H9 (cell line): Measurements from ENCODE around the gene SIPA1L3. TPM values are rescaled to one million over a fixed set of nuclear protein-coding genes. Genes with fewer than 3 reads are reported as not detected.

Experiments
- DNase-seq: peaks from one replicate; pipeline ENCODE4 v3.0.0-alpha.2; 2017
- H2AFZ ChIP-seq: one replicate; pipeline ENCODE4 v1.6.1; 2013; ENCODE audit warnings: mild to moderate bottlenecking, low read length, control low read depth, moderate library complexity
- H2AK5ac ChIP-seq: 2 replicates; pipeline ENCODE4 v1.6.1; 2013; ENCODE audit warnings: low read length, control low read depth, mixed read lengths; ENCODE audit not compliant: insufficient read length
- H2BK120ac ChIP-seq: one replicate; pipeline ENCODE4 v1.6.1; 2013; ENCODE audit warnings: low read depth, mild to moderate bottlenecking, low read length, control low read depth, inconsistent platforms; ENCODE audit not compliant: poor library complexity, severe bottlenecking
- H2BK12ac ChIP-seq: 2 replicates; pipeline ENCODE4 v1.6.1; 2013; ENCODE audit warnings: low read length, control low read depth, mixed read lengths, low read depth; ENCODE audit not compliant: insufficient read length
- H2BK15ac ChIP-seq: 2 replicates; pipeline ENCODE4 v1.6.1; 2013; ENCODE audit warnings: low read depth, low read length, control low read depth
- H2BK20ac ChIP-seq: one replicate; pipeline ENCODE4 v1.6.1; 2013; ENCODE audit warnings: low read depth, mild to moderate bottlenecking, low read length, control low read depth, inconsistent platforms; ENCODE audit not compliant: poor library complexity, severe bottlenecking
- H2BK5ac ChIP-seq: 2 replicates; pipeline ENCODE4 v1.6.1; 2013; ENCODE audit warnings: low read length, control low read depth, mixed read lengths; ENCODE audit not compliant: insufficient read length
- H3K14ac ChIP-seq: 2 replicates; pipeline ENCODE4 v1.6.1; 2013; ENCODE audit warnings: low read length, control low read depth; ENCODE audit not compliant: insufficient read depth
- H3K18ac ChIP-seq: 2 replicates; pipeline ENCODE4 v1.6.1; 2013; ENCODE audit warnings: low read depth, mild to moderate bottlenecking, mixed read lengths, low read length, control low read depth; ENCODE audit not compliant: insufficient read length
- H3K23ac ChIP-seq: 2 replicates; pipeline ENCODE4 v1.6.1; 2013; ENCODE audit warnings: low read length, control low read depth, mixed read lengths, low read depth; ENCODE audit not compliant: insufficient read length
- H3K23me2 ChIP-seq: 2 replicates; pipeline ENCODE4 v1.6.1; 2013; ENCODE audit warnings: low read depth, mild to moderate bottlenecking, mixed read lengths, low read length, control low read depth; ENCODE audit not compliant: insufficient read length, poor library complexity, severe bottlenecking
- H3K27ac ChIP-seq: 2 replicates; pipeline ENCODE4 v1.5.1; 2013; ENCODE audit warnings: low read length, control low read depth, mixed read lengths, low read depth; ENCODE audit not compliant: insufficient read length
- H3K27me3 ChIP-seq: 2 replicates; pipeline ENCODE4 v1.6.1; 2013; ENCODE audit warnings: low read length, control low read depth, inconsistent platforms; ENCODE audit not compliant: insufficient read depth
- H3K4ac ChIP-seq: 2 replicates; pipeline ENCODE4 v1.6.1; 2013; ENCODE audit warnings: low read depth, mild to moderate bottlenecking, control low read depth, inconsistent platforms, low read length, moderate library complexity
- H3K4me1 ChIP-seq: 2 replicates; pipeline ENCODE4 v1.6.1; 2013; ENCODE audit warnings: low read length, control low read depth, inconsistent platforms; ENCODE audit not compliant: insufficient read depth
- H3K4me2 ChIP-seq: 2 replicates; pipeline ENCODE4 v1.6.1; 2013; ENCODE audit warnings: low read length, control low read depth, mixed read lengths; ENCODE audit not compliant: insufficient read length, insufficient read depth
- H3K56ac ChIP-seq: 2 replicates; pipeline ENCODE4 v1.6.1; 2013; ENCODE audit warnings: low read depth, mild to moderate bottlenecking, mixed read lengths, low read length, control low read depth; ENCODE audit not compliant: insufficient read length
- H3K79me1 ChIP-seq: 2 replicates; pipeline ENCODE4 v1.6.1; 2013; ENCODE audit warnings: low read depth, mild to moderate bottlenecking, moderate library complexity, low read length, control low read depth, inconsistent platforms; ENCODE audit not compliant: insufficient read depth, poor library complexity, severe bottlenecking
- H3K79me2 ChIP-seq: 2 replicates; pipeline ENCODE4 v1.6.1; 2013; ENCODE audit warnings: low read length, control low read depth, inconsistent platforms; ENCODE audit not compliant: insufficient read depth
- H3K9ac ChIP-seq: 2 replicates; pipeline ENCODE4 v1.6.1; 2013; ENCODE audit warnings: low read length, control low read depth, mixed read lengths; ENCODE audit not compliant: insufficient read length; ENCODE audit errors: extremely low read depth
- H3K9me3 ChIP-seq: one replicate; pipeline ENCODE4 v1.6.1; 2013; ENCODE audit warnings: low read depth, low read length, inconsistent platforms; ENCODE audit not compliant: control insufficient read depth
- H3T11ph ChIP-seq: one replicate; pipeline ENCODE4 v1.6.1; 2013; ENCODE audit warnings: mild to moderate bottlenecking, low read length, control low read depth, inconsistent platforms
- H4K20me1 ChIP-seq: one replicate; pipeline ENCODE4 v1.6.1; 2013; ENCODE audit not compliant: control insufficient read depth, insufficient read length, insufficient read depth
- H4K5ac ChIP-seq: 2 replicates; pipeline ENCODE4 v1.6.1; 2013; ENCODE audit warnings: low read depth, mild to moderate bottlenecking, mixed read lengths, low read length, control low read depth; ENCODE audit not compliant: insufficient read length
- H4K8ac ChIP-seq: replicated peaks from 2 replicates; pipeline ENCODE4 v1.6.1; 2013; ENCODE audit warnings: low read length, control low read depth, mixed read lengths, low read depth; ENCODE audit not compliant: insufficient read length
- H4K91ac ChIP-seq: 2 replicates; pipeline ENCODE4 v1.6.1; 2013; ENCODE audit warnings: low read depth, mild to moderate bottlenecking, moderate library complexity, mixed read lengths, low read length, control low read depth; ENCODE audit not compliant: insufficient read length
- H3K27ac Mint-ChIP-seq, 3 experiments: 2 replicates in 2 of 3; 3 replicates in 1 of 3; pipeline ENCODE4 v1.8.0; 2020 to 2021; ENCODE audit warnings: mixed read lengths in 3 of 3, mild to moderate bottlenecking in 1 of 3, moderate library complexity in 1 of 3
- H3K27me3 Mint-ChIP-seq: 2 replicates; pipeline ENCODE4 v1.8.0; 2021; ENCODE audit warnings: low read depth, mild to moderate bottlenecking, moderate library complexity, mixed read lengths
- H3K36me3 Mint-ChIP-seq, 3 experiments: 2 replicates in 2 of 3; 3 replicates in 1 of 3; pipeline ENCODE4 v1.8.0; 2020 to 2021; ENCODE audit warnings: low read depth in 3 of 3, mixed read lengths in 3 of 3; ENCODE audit not compliant: insufficient read depth in 1 of 3
- H3K4me1 Mint-ChIP-seq, 2 experiments: 2 replicates each; pipeline ENCODE4 v1.8.0; 2020; ENCODE audit warnings: mixed read lengths in 2 of 2
- H3K4me3 Mint-ChIP-seq, 2 experiments: 2 replicates in 1 of 2; 3 replicates in 1 of 2; pipeline ENCODE4 v1.8.0; 2020 to 2021; ENCODE audit warnings: mild to moderate bottlenecking in 2 of 2, mixed read lengths in 2 of 2, moderate library complexity in 1 of 2
- H3K9me3 Mint-ChIP-seq, 2 experiments: 2 replicates in 1 of 2; 3 replicates in 1 of 2; pipeline ENCODE4 v1.8.0; 2020; ENCODE audit warnings: mild to moderate bottlenecking in 2 of 2, mixed read lengths in 2 of 2, moderate library complexity in 1 of 2
- WGBS: extraction: QIAGEN DNeasy Blood & Tissue Kit; methylation state at CpG from one replicate; pipeline ENCODE4 v1.1.7; 2013; ENCODE audit warnings: missing lambda C conversion rate, low lambda C conversion rate, mixed read lengths; ENCODE audit not compliant: insufficient read length; ENCODE audit errors: extremely low coverage; 5-methylcytosine and 5-hydroxymethylcytosine counted together
- total RNA-seq: library from RNA; stranded (reverse); gene quantifications from 2 replicates; pipeline ENCODE4 v1.2.1, GENCODE V29; 2021
- TF ChIP-seq, protein P1 (sequence below): fragments of 200-600 bp; sonication (generic); conservative IDR thresholded peaks from 3 replicates; pipeline ENCODE4 v1.8.0; 2021; ENCODE audit warnings: antibody characterized with exemption, mild to moderate bottlenecking

Gene SIPA1L3
- total RNA-seq, 1 experiment from 2014 or later, result 40.1 TPM

DNA sequence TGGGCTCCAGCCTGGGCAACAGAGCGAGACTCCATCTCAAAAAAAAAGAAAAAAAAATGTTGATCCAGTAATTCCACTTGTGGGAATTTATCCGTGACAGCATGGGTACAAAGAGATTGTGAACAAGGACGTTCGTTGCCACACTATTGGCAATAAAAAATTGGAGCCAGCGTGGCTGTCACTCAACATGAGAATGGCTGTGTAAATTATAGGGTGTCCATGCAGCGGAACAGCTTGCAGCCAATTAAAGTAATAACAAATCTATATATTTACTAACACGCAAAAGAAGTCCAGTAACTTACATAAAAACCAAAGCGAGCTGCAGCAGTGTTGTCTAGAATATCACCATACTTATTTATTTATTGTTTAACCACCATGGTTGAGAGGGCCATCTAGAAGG lies 297.7 kb downstream of the SIPA1L3 start:
- H3K27me3 ChIP-seq, result no peaks in the 10 kb centered on the region

More for the DNA sequence above, 297.7 kb downstream of the SIPA1L3 start:
- Histone ChIP-seq H3K56ac (no peak overlapping the region), H4K91ac (no peak overlapping the region), H4K8ac (no peak overlapping the region), H3K14ac (no peak overlapping the region), H4K20me1 (no peaks in the 10 kb centered on the region), H3K23ac (no peak overlapping the region), H3K79me1 (no peaks in the 10 kb centered on the region), H3K9ac (no peak overlapping the region), H4K5ac (no peak overlapping the region), H2BK20ac (no peak overlapping the region), H3K4me1 (no peaks in the 10 kb centered on the region), H3K4ac (no peak overlapping the region), H2AFZ (no peak overlapping the region), H3K4me2 (no peak overlapping the region), H2BK15ac (no peak overlapping the region), H3K27ac (no peak overlapping the region), H3K18ac (no peak overlapping the region), H2AK5ac (no peak overlapping the region), H3T11ph (no peak overlapping the region), H2BK12ac (no peak overlapping the region), H2BK120ac (no peak overlapping the region), H3K79me2 (no peaks in the 10 kb centered on the region), H3K9me3 (no peaks in the 10 kb centered on the region), H3K23me2 (peaks cover 8% of the 10 kb centered on the region), H2BK5ac (no peak overlapping the region)
- Mint-ChIP-seq H3K27ac (no peak overlapping the region; a peak in 1 of 7 replicates), H3K9me3 (no peaks in the 10 kb centered on the region), H3K4me3 (no peak overlapping the region), H3K27me3 (peaks cover 17% of the 10 kb centered on the region), H3K36me3 (peaks cover 0 to 26% (median 25%) of the 10 kb centered on the region in 3 experiments; a peak in 5 of 7 replicates), H3K4me1 (peaks cover 9 to 30% of the 10 kb centered on the region in 2 experiments)
- TF ChIP-seq, protein P1, sequence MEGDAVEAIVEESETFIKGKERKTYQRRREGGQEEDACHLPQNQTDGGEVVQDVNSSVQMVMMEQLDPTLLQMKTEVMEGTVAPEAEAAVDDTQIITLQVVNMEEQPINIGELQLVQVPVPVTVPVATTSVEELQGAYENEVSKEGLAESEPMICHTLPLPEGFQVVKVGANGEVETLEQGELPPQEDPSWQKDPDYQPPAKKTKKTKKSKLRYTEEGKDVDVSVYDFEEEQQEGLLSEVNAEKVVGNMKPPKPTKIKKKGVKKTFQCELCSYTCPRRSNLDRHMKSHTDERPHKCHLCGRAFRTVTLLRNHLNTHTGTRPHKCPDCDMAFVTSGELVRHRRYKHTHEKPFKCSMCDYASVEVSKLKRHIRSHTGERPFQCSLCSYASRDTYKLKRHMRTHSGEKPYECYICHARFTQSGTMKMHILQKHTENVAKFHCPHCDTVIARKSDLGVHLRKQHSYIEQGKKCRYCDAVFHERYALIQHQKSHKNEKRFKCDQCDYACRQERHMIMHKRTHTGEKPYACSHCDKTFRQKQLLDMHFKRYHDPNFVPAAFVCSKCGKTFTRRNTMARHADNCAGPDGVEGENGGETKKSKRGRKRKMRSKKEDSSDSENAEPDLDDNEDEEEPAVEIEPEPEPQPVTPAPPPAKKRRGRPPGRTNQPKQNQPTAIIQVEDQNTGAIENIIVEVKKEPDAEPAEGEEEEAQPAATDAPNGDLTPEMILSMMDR, result no peak
- DNase-seq, result no peak
- WGBS, result no CpG with 5 or more reads among the region's 8 CpGs
